Loucy (cell line): ENCODE results near the gene ADH5.

Source experiments
- H2AFZ ChIP-seq: fragments of 200-600 bp; sonication (generic); 2 replicates; pipeline ENCODE4 v1.6.0; 2016; ENCODE audit warnings: antibody characterized with exemption, mild to moderate bottlenecking, low read length, moderate library complexity
- H3F3A ChIP-seq: fragments of 200-600 bp; 2 replicates; pipeline ENCODE4 v1.6.0; 2016; ENCODE audit warnings: antibody characterized with exemption, low read depth, mild to moderate bottlenecking
- H3K27me3 ChIP-seq: fragments of 200-600 bp; sonication (generic); 2 replicates; pipeline ENCODE4 v1.6.1; 2014; ENCODE audit warnings: low read length, mild to moderate bottlenecking; ENCODE audit not compliant: insufficient read depth, poor library complexity, severe bottlenecking
- H3K36me3 ChIP-seq: fragments of 200-600 bp; sonication (generic); 2 replicates; pipeline ENCODE4 v1.6.1; 2016; ENCODE audit warnings: low read length; ENCODE audit not compliant: insufficient read depth
- H3K4me1 ChIP-seq: fragments of 200-600 bp; sonication (generic); 2 replicates; pipeline ENCODE4 v1.5.1; 2014; ENCODE audit warnings: low read length, mild to moderate bottlenecking; ENCODE audit not compliant: insufficient read depth, poor library complexity, severe bottlenecking
- H3K4me2 ChIP-seq: fragments of 200-600 bp; sonication (generic); 2 replicates; pipeline ENCODE4 v1.6.0; 2014; ENCODE audit warnings: antibody characterized with exemption, low read length, low read depth, mild to moderate bottlenecking; ENCODE audit not compliant: poor library complexity, severe bottlenecking
- H3K4me3 ChIP-seq: fragments of 200-600 bp; sonication (generic); 2 replicates; pipeline ENCODE4 v1.5.1; 2014; ENCODE audit warnings: low read length, mild to moderate bottlenecking, mixed read lengths; ENCODE audit not compliant: poor library complexity, severe bottlenecking
- H3K79me2 ChIP-seq: fragments of 200-600 bp; sonication (generic); 2 replicates; pipeline ENCODE4 v1.6.1; 2014; ENCODE audit warnings: low read length; ENCODE audit not compliant: insufficient read depth
- H3K9ac ChIP-seq: fragments of 200-600 bp; sonication (generic); 2 replicates; pipeline ENCODE4 v1.6.0; 2014; ENCODE audit warnings: mild to moderate bottlenecking, low read depth, low read length, moderate library complexity; ENCODE audit not compliant: poor library complexity, severe bottlenecking
- H3K9me2 ChIP-seq: fragments of 200-600 bp; sonication (generic); replicated peaks from 2 replicates; pipeline ENCODE4 v1.6.1; 2016; ENCODE audit warnings: low read depth, low read length, mixed read lengths
- H3K9me3 ChIP-seq: fragments of 200-600 bp; sonication (generic); 2 replicates; pipeline ENCODE4 v1.6.1; 2014; ENCODE audit warnings: mild to moderate bottlenecking, antibody characterized with exemption, low read length, low read depth; ENCODE audit not compliant: insufficient read depth
- H4K20me1 ChIP-seq: fragments of 200-600 bp; sonication (generic); 2 replicates; pipeline ENCODE4 v1.6.0; 2014; ENCODE audit warnings: antibody characterized with exemption, low read length, mild to moderate bottlenecking; ENCODE audit not compliant: insufficient read depth, poor library complexity, severe bottlenecking
- CTCF ChIP-seq: fragments of 200-600 bp; sonication (generic); conservative IDR thresholded peaks from 2 replicates; pipeline ENCODE4 v1.5.1; 2014; ENCODE audit warnings: mild to moderate bottlenecking, antibody characterized with exemption, low read length
- EZH2phosphoT487 ChIP-seq: fragments of 200-600 bp; IDR thresholded peaks from 2 replicates; pipeline ENCODE4 v1.6.1; 2018; ENCODE audit warnings: antibody characterized with exemption, mild to moderate bottlenecking, moderate library complexity, borderline replicate concordance

The ADH5 gene

GRCh38 chr4:99078931-99079624 lies 9.5 kb downstream of the ADH5 start:
- Histone ChIP-seq H3K4me1 (peaks cover 13% of the 10 kb centered on the region), H3K79me2 (peaks cover 12% of the 10 kb centered on the region; the same call in 1 of the 2 replicates), H3K9me3 (no peaks in the 10 kb centered on the region), H2AFZ (no peak overlapping the region), H3K9ac (no peak overlapping the region), H3K9me2 (no peaks in the 10 kb centered on the region), H3F3A (no peaks in the 10 kb centered on the region), H3K4me3 (no peak overlapping the region), H4K20me1 (peaks cover 13% of the 10 kb centered on the region), H3K4me2 (no peak overlapping the region), H3K36me3 (peaks cover 73% of the 10 kb centered on the region), H3K27me3 (no peaks in the 10 kb centered on the region)
- TF ChIP-seq EZH2phosphoT487 (no peak), CTCF (no peak)

- H3K36me3 ChIP-seq, result peaks cover 74% of the 10 kb centered on the region
- H2AFZ ChIP-seq, result no peak overlapping the region
- H3K4me2 ChIP-seq, result no peak overlapping the region
- H3K27me3 ChIP-seq, result no peaks in the 10 kb centered on the region
- peaks cover 9% of the 10 kb centered on the region for H3K4me1 ChIP-seq
- peaks cover 16% of the 10 kb centered on the region; the same call in 1 of the 2 replicates for H3K79me2 ChIP-seq
- no peaks in the 10 kb centered on the region for H3K9me2 ChIP-seq
- TF ChIP-seq CTCF, result no peak
- no peak for TF ChIP-seq EZH2phosphoT487
- no peaks in the 10 kb centered on the region for H3F3A ChIP-seq
- H3K4me3 ChIP-seq, result no peak overlapping the region
- H3K9me3 ChIP-seq, result no peaks in the 10 kb centered on the region
- peaks cover 13% of the 10 kb centered on the region for H4K20me1 ChIP-seq
- H3K9ac ChIP-seq, result no peak overlapping the region
Measured at GRCh38 chr4:99078336-99078735, 10.3 kb downstream of the ADH5 start.

GRCh38 chr4:99077177-99077576 lies 11.4 kb downstream of the ADH5 start:
- no peak overlapping the region for H3K4me2 ChIP-seq
- no peaks in the 10 kb centered on the region for H3K9me3 ChIP-seq
- no peaks in the 10 kb centered on the region for H3F3A ChIP-seq
- TF ChIP-seq CTCF (no peak), EZH2phosphoT487 (no peak)
- peaks cover 9% of the 10 kb centered on the region for H3K4me1 ChIP-seq
- peaks cover 83% of the 10 kb centered on the region for H3K36me3 ChIP-seq
- no peak overlapping the region for H2AFZ ChIP-seq
- no peaks in the 10 kb centered on the region for H3K27me3 ChIP-seq
- H3K9ac ChIP-seq, result no peak overlapping the region
- peaks cover 8% of the 10 kb centered on the region; the same call in 1 of the 2 replicates for H3K79me2 ChIP-seq
- H3K9me2 ChIP-seq, result no peaks in the 10 kb centered on the region
- no peak overlapping the region for H3K4me3 ChIP-seq
- H4K20me1 ChIP-seq, result peaks cover 13% of the 10 kb centered on the region
